ENCODE measurements around the gene TMEM222. TPM values are rescaled to one million over a fixed set of nuclear protein-coding genes. Genes with fewer than 3 reads are reported as not detected.

TMEM222 gene
- total RNA-seq, 6 experiments from 2014 or later: 41.3 to 54.6 (median 46.1) TPM

- Mint-ChIP-seq H3K9me3 (no peaks in the 10 kb centered on the region), H3K27ac (no peak overlapping the region), H3K27me3 (ENCODE audit: insufficient read depth) (no peaks in the 10 kb centered on the region; the same call in 1 of the 2 replicates), H3K4me3 (no peak overlapping the region), H3K36me3 (ENCODE audit: low read depth) (peaks cover 7% of the 10 kb centered on the region; the same call in 1 of the 2 replicates), H3K4me1 (ENCODE audit: low read depth) (peaks cover 7% of the 10 kb centered on the region)
- DNase-seq: no peak
- TF ChIP-seq, protein P1, sequence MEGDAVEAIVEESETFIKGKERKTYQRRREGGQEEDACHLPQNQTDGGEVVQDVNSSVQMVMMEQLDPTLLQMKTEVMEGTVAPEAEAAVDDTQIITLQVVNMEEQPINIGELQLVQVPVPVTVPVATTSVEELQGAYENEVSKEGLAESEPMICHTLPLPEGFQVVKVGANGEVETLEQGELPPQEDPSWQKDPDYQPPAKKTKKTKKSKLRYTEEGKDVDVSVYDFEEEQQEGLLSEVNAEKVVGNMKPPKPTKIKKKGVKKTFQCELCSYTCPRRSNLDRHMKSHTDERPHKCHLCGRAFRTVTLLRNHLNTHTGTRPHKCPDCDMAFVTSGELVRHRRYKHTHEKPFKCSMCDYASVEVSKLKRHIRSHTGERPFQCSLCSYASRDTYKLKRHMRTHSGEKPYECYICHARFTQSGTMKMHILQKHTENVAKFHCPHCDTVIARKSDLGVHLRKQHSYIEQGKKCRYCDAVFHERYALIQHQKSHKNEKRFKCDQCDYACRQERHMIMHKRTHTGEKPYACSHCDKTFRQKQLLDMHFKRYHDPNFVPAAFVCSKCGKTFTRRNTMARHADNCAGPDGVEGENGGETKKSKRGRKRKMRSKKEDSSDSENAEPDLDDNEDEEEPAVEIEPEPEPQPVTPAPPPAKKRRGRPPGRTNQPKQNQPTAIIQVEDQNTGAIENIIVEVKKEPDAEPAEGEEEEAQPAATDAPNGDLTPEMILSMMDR (IDR thresholded peaks at IDR 0.05): no peak
These were observed 13.8 kb downstream of the TMEM222 start for GRCh38 chr1:27335506-27336422.

- Mint-ChIP-seq H3K9me3 (no peaks in the 10 kb centered on the region), H3K36me3 (ENCODE audit: low read depth) (peaks cover 7% of the 10 kb centered on the region; the same call in 1 of the 2 replicates), H3K4me1 (ENCODE audit: low read depth) (peaks cover 17% of the 10 kb centered on the region), H3K27me3 (ENCODE audit: insufficient read depth) (peaks cover 1% of the 10 kb centered on the region; the same call in 1 of the 2 replicates), H3K4me3 (no peak overlapping the region), H3K27ac (no peak overlapping the region)
- no peak for DNase-seq
- TF ChIP-seq, protein P1 (IDR thresholded peaks at IDR 0.05): no peak
These were observed 14.8 kb downstream of the TMEM222 start for GRCh38 chr1:27336756-27337155.

GRCh38 chr1:27338751-27339150 lies 16.8 kb downstream of the TMEM222 start:
- Mint-ChIP-seq H3K27me3 (ENCODE audit: insufficient read depth) (peaks cover 1% of the 10 kb centered on the region; the same call in 1 of the 2 replicates), H3K9me3 (no peaks in the 10 kb centered on the region), H3K4me1 (ENCODE audit: low read depth) (peaks cover 28% of the 10 kb centered on the region), H3K36me3 (ENCODE audit: low read depth) (peaks cover 7% of the 10 kb centered on the region; the same call in 1 of the 2 replicates), H3K4me3 (no peak overlapping the region), H3K27ac (no peak overlapping the region)
- no peak for DNase-seq
- TF ChIP-seq, protein P1 (IDR thresholded peaks at IDR 0.05): no peak

GRCh38 chr1:27339213-27339612 lies 17.2 kb downstream of the TMEM222 start:
- DNase-seq: no peak
- peaks cover 28% of the 10 kb centered on the region for H3K4me1 Mint-ChIP-seq (ENCODE audit: low read depth)
- peaks cover 7% of the 10 kb centered on the region; the same call in 1 of the 2 replicates for H3K36me3 Mint-ChIP-seq (ENCODE audit: low read depth)
- no peak overlapping the region for H3K27ac Mint-ChIP-seq
- TF ChIP-seq, protein P1 (IDR thresholded peaks at IDR 0.05): no peak
- no peak overlapping the region for H3K4me3 Mint-ChIP-seq
- no peaks in the 10 kb centered on the region for H3K9me3 Mint-ChIP-seq
- H3K27me3 Mint-ChIP-seq (ENCODE audit: insufficient read depth): peaks cover 1% of the 10 kb centered on the region; the same call in 1 of the 2 replicates

DNA sequence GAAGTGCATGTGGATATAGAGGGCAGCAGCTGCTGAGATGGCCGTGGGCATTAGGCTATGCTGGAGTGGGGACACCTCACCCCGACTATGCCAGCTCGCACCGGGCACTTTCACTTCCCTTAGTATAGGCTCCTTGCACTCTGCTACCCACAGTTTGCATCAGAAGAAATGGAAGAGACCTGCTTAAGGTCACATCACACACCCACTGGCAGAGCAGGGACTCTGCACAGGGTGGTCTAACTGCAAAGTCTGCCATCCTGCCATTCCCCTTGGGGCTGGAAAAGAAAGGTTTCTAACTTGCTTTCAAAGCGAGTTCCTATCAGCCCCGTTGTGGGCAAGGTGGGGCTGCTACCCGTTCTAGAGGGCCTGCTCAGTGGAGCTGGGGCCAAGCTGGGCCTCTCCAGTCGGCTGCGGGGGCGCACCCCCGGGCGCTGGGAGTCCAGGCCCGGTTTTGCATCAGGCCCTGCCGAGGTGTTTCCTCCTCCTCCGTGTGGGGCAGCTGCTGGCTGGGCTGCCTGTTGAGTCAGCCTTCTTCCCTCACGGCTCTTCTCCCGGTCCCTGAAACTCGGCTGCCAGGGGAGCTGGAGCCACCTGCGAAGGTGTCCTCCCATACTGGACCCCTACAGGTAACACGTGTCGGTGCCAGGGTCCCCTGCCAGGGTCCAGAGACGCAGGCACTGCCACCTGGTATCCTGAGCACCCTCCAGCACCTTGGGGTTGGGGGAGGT lies 19.7 kb downstream of the TMEM222 start, which contains the start of gene SYTL1:
SYTL1 (plus strand) TSS at position 498 of the 728 bp plus-strand sequence. CDS start 3,313 bp downstream, outside the sequence.
- Mint-ChIP-seq H3K36me3 (ENCODE audit: low read depth) (peaks cover 2% of the 10 kb centered on the region; the same call in 1 of the 2 replicates), H3K4me3 (no peak within 1 kb of the TSS), H3K9me3 (no peaks in the 10 kb centered on the region), H3K27ac (0 out of 2 replicates have a peak within 1 kb of the TSS, but pooled peaks have one; percentile 29), H3K27me3 (ENCODE audit: insufficient read depth) (peaks cover 5% of the 10 kb centered on the region), H3K4me1 (ENCODE audit: low read depth) (peaks cover 28% of the 10 kb centered on the region)
- TF ChIP-seq, protein P1 (IDR thresholded peaks at IDR 0.05): no peak
- peak; percentile 57 for DNase-seq
